ENCODE measurements around the gene PYGM.

Gene PYGM

GRCh38 chr11:64770120-64770519 is 10.3 kb upstream of the PYGM start:
- DNase-seq (ENCODE audit: low read depth, low spot score): no peak
- Histone ChIP-seq H3K9ac (ENCODE audit: insufficient read length, low read depth) (no peak overlapping the region), H3K4me3 (ENCODE audit: insufficient read length, low read depth) (no peak overlapping the region), H3K9me3 (ENCODE audit: insufficient read depth, low read length) (no peaks in the 10 kb centered on the region), H3K36me3 (ENCODE audit: insufficient read depth, insufficient read length, low read length) (peaks cover 97% of the 10 kb centered on the region), H3K4me1 (ENCODE audit: insufficient read depth, insufficient read length) (peaks cover 12% of the 10 kb centered on the region), H3K27me3 (ENCODE audit: insufficient read depth, insufficient read length) (no peaks in the 10 kb centered on the region)
- TF ChIP-seq YY1 (IDR thresholded peaks at IDR 0.05; ENCODE audit: insufficient read depth, insufficient read length) (no peak), SUZ12 (IDR thresholded peaks at IDR 0.05; ENCODE audit: extremely low read depth, insufficient read depth, insufficient read length) (no peak), ZNF274 (IDR thresholded peaks at IDR 0.05; ENCODE audit: low read depth, low read length) (no peak)

- H3K9ac ChIP-seq (ENCODE audit: insufficient read length, low read depth): no peak overlapping the region
- DNase-seq (ENCODE audit: low read depth, low spot score): no peak
- H3K9me3 ChIP-seq (ENCODE audit: insufficient read depth, low read length): no peaks in the 10 kb centered on the region
- TF ChIP-seq ZNF274 (IDR thresholded peaks at IDR 0.05; ENCODE audit: low read depth, low read length) (no peak), SUZ12 (IDR thresholded peaks at IDR 0.05; ENCODE audit: extremely low read depth, insufficient read depth, insufficient read length) (no peak), YY1 (IDR thresholded peaks at IDR 0.05; ENCODE audit: insufficient read depth, insufficient read length) (no peak)
- no peak overlapping the region for H3K4me3 ChIP-seq (ENCODE audit: insufficient read length, low read depth)
- H3K4me1 ChIP-seq (ENCODE audit: insufficient read depth, insufficient read length): peaks cover 16% of the 10 kb centered on the region
- H3K36me3 ChIP-seq (ENCODE audit: insufficient read depth, insufficient read length, low read length): peaks cover 98% of the 10 kb centered on the region
- no peaks in the 10 kb centered on the region for H3K27me3 ChIP-seq (ENCODE audit: insufficient read depth, insufficient read length)
Observed at GRCh38 chr11:64769283-64769682, 9.5 kb upstream of the PYGM start.

GRCh38 chr11:64768300-64768694 is 8.5 kb upstream of the PYGM start:
- Histone ChIP-seq H3K36me3 (ENCODE audit: insufficient read depth, insufficient read length, low read length) (peaks cover 97% of the 10 kb centered on the region), H3K4me3 (ENCODE audit: insufficient read length, low read depth) (no peak overlapping the region), H3K27me3 (ENCODE audit: insufficient read depth, insufficient read length) (no peaks in the 10 kb centered on the region), H3K9me3 (ENCODE audit: insufficient read depth, low read length) (no peaks in the 10 kb centered on the region), H3K4me1 (ENCODE audit: insufficient read depth, insufficient read length) (peaks cover 26% of the 10 kb centered on the region), H3K9ac (ENCODE audit: insufficient read length, low read depth) (no peak overlapping the region)
- TF ChIP-seq SUZ12 (IDR thresholded peaks at IDR 0.05; ENCODE audit: extremely low read depth, insufficient read depth, insufficient read length) (no peak), ZNF274 (IDR thresholded peaks at IDR 0.05; ENCODE audit: low read depth, low read length) (no peak), YY1 (IDR thresholded peaks at IDR 0.05; ENCODE audit: insufficient read depth, insufficient read length) (no peak)
- no peak for DNase-seq (ENCODE audit: low read depth, low spot score)

GRCh38 chr11:64767344-64768299 is 7.8 kb upstream of the PYGM start:
- peaks cover 95% of the 10 kb centered on the region for H3K36me3 ChIP-seq (ENCODE audit: insufficient read depth, insufficient read length, low read length)
- H3K4me1 ChIP-seq (ENCODE audit: insufficient read depth, insufficient read length): peaks cover 30% of the 10 kb centered on the region
- no peak overlapping the region for H3K9ac ChIP-seq (ENCODE audit: insufficient read length, low read depth)
- TF ChIP-seq ZNF274 (IDR thresholded peaks at IDR 0.05; ENCODE audit: low read depth, low read length): no peak
- no peak for TF ChIP-seq SUZ12 (IDR thresholded peaks at IDR 0.05; ENCODE audit: extremely low read depth, insufficient read depth, insufficient read length)
- no peak for TF ChIP-seq YY1 (IDR thresholded peaks at IDR 0.05; ENCODE audit: insufficient read depth, insufficient read length)
- H3K27me3 ChIP-seq (ENCODE audit: insufficient read depth, insufficient read length): no peaks in the 10 kb centered on the region
- H3K9me3 ChIP-seq (ENCODE audit: insufficient read depth, low read length): no peaks in the 10 kb centered on the region
- no peak overlapping the region for H3K4me3 ChIP-seq (ENCODE audit: insufficient read length, low read depth)
- DNase-seq (ENCODE audit: low read depth, low spot score): peak; percentile 68

DNA sequence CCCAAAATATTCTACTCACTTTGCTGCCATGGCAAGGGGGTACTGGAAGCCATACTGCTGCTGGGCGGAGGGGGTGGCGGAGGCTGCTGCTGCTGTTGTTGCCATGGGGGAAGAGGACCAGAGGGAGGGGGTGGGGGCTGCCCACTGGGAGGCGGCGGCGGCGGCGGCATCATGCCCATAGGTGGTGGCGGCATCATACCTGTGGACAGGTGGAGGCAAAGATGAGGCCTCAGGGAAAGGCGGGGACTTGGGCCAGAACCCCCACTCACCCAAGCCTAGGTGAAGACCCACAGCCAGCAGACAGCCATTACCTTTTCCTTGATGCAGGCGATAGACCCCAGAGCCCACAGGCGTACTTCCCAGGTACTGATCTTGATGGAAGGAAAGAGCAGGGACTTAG is 7.1 kb upstream of the PYGM start:
- DNase-seq (ENCODE audit: low read depth, low spot score): no peak
- Histone ChIP-seq H3K36me3 (ENCODE audit: insufficient read depth, insufficient read length, low read length) (peaks cover 94% of the 10 kb centered on the region), H3K4me3 (ENCODE audit: insufficient read length, low read depth) (no peak overlapping the region), H3K4me1 (ENCODE audit: insufficient read depth, insufficient read length) (peaks cover 36% of the 10 kb centered on the region), H3K9me3 (ENCODE audit: insufficient read depth, low read length) (no peaks in the 10 kb centered on the region), H3K9ac (ENCODE audit: insufficient read length, low read depth) (no peak overlapping the region), H3K27me3 (ENCODE audit: insufficient read depth, insufficient read length) (no peaks in the 10 kb centered on the region)
- no peak for TF ChIP-seq YY1 (IDR thresholded peaks at IDR 0.05; ENCODE audit: insufficient read depth, insufficient read length)
- TF ChIP-seq SUZ12 (IDR thresholded peaks at IDR 0.05; ENCODE audit: extremely low read depth, insufficient read depth, insufficient read length): no peak
- TF ChIP-seq ZNF274 (IDR thresholded peaks at IDR 0.05; ENCODE audit: low read depth, low read length): no peak

GRCh38 chr11:64765851-64766665 is 6.3 kb upstream of the PYGM start:
- Histone ChIP-seq H3K9me3 (ENCODE audit: insufficient read depth, low read length) (no peaks in the 10 kb centered on the region), H3K4me1 (ENCODE audit: insufficient read depth, insufficient read length) (peaks cover 40% of the 10 kb centered on the region), H3K27me3 (ENCODE audit: insufficient read depth, insufficient read length) (no peaks in the 10 kb centered on the region), H3K9ac (ENCODE audit: insufficient read length, low read depth) (no peak overlapping the region), H3K36me3 (ENCODE audit: insufficient read depth, insufficient read length, low read length) (peaks cover 86% of the 10 kb centered on the region), H3K4me3 (ENCODE audit: insufficient read length, low read depth) (no peak overlapping the region)
- DNase-seq (ENCODE audit: low read depth, low spot score): no peak
- TF ChIP-seq YY1 (IDR thresholded peaks at IDR 0.05; ENCODE audit: insufficient read depth, insufficient read length): no peak
- TF ChIP-seq ZNF274 (IDR thresholded peaks at IDR 0.05; ENCODE audit: low read depth, low read length): no peak
- TF ChIP-seq SUZ12 (IDR thresholded peaks at IDR 0.05; ENCODE audit: extremely low read depth, insufficient read depth, insufficient read length): no peak
